GM12801 (cell line): Measurements from ENCODE around the gene RNF169.

Experiments
- TF ChIP-seq, protein P1 (sequence below): IDR thresholded peaks from one replicate; pipeline ENCODE4 v1.5.1; 2011; ENCODE audit warnings: control low read depth; ENCODE audit not compliant: insufficient read length; ENCODE audit errors: extremely low read depth

Gene RNF169

DNA sequence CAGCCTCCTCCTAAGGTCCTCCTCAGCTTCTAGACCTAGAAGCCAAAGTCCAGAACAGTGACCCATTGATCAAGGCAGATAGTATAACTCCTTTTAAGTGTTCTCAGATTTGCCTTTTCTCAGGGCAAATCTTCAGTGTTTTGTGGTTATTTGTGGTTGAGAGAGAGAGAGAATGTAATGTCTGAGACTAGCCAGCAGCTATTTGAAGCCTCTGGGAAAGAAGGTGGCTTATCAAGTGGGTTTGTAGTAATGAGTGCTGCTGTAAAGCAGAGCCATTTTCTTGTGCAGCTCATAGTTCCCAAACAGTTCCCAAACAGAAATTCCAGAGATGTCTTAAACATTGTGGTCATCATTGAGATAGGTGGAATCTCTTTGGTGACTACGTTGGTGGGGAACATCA lies 89.5 kb downstream of the RNF169 start:
- TF ChIP-seq, protein P1, sequence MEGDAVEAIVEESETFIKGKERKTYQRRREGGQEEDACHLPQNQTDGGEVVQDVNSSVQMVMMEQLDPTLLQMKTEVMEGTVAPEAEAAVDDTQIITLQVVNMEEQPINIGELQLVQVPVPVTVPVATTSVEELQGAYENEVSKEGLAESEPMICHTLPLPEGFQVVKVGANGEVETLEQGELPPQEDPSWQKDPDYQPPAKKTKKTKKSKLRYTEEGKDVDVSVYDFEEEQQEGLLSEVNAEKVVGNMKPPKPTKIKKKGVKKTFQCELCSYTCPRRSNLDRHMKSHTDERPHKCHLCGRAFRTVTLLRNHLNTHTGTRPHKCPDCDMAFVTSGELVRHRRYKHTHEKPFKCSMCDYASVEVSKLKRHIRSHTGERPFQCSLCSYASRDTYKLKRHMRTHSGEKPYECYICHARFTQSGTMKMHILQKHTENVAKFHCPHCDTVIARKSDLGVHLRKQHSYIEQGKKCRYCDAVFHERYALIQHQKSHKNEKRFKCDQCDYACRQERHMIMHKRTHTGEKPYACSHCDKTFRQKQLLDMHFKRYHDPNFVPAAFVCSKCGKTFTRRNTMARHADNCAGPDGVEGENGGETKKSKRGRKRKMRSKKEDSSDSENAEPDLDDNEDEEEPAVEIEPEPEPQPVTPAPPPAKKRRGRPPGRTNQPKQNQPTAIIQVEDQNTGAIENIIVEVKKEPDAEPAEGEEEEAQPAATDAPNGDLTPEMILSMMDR, result no peak

DNA sequence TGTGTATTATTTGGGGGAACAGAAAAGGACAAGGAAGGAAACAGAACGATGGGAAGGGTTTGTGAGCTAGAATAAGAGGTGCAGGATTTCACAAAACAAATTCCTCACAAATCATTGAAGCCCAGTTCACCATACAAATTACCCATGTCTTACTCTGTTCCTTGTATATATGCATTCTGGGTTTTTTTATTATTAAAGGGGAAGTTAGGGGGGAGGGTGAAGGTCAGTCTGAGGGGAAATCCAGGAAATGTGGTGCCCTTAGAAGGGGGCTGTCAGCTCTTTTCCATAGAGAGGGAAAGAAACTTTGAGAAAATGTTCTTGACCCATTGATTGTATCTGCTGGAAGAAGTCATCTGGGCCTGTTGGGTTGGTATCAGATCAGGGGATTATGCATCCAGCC lies 90.8 kb downstream of the RNF169 start:
- TF ChIP-seq, protein P1, result no peak

DNA sequence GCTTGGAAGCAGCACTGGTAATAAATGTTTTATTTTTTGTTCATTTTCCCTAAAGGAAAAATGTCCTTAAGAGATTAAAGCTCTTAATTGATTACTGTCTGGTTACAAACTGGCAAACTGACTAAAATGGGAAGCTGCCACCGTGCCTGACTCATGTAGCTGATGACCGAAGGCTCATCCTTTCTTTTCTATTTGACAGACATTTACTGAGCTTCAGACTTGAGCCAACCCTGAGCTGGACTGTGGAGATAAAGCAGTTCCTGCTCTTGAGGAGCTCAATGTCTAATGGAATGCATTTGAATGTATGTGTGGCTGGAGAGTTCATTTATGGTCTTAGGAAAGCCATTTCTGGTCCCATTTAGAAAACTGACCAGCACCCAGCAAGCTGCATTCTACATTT lies 91.3 kb downstream of the RNF169 start:
- TF ChIP-seq, protein P1, result no peak

DNA sequence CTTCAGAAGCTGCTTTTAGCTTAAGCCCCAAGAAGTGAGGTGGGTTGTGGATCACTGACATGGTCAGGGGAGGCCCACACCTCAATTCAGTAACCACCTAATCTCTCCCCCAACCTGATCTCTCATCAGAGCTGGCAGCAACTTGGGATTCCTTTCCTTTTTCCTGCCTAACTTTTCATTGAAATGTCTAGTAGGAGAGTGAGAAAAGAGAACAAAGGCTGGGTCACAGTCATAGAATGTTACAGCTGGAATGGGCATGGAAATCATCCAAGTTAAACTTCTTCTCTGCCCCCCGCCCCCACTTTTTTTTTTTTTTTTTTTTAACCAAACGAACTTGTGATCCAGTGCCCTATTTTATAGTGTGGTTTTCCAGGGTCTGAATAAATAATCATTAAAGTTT lies 91.8 kb downstream of the RNF169 start:
- TF ChIP-seq, protein P1, result no peak

DNA sequence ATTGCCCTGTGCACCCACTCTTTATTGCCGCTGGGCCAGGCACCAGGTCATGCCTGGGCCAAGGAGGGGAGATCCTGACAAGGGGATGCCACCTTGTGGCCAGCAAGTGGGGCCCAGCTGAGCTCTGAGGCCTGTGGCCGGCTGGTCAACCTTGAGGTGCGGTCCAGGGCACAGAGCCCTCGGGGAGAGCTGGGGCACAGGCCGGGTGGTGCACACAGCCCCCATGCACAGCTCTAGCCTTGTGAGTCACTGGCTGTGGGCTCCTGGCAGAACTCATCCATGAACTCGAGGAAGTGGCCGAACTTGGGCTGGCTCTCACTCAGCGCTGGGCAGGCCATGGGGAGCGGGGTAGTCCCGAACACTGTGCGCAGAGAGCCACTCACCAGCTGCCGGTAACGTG lies 94.3 kb downstream of the RNF169 start:
- TF ChIP-seq, protein P1, result no peak

DNA sequence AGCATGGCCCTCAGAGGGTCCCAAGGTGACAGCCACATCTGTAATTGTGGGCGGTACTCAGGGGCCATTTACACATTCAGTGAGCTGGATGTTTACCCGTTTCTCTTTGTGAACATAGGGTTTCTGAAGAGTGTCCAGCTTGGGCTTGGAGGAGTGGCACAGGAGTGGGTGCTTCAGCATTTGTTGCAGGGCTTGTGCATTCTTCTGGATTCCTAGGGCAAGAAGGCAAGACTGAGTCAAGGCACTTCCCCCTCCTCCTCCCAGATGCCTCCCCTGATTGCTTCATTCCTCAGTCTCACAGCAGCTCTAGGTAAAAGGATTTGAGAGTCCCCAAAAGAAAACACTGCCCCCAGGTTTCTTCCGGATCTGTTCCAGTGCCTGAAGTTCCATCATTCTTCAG lies 95.4 kb downstream of the RNF169 start:
- TF ChIP-seq, protein P1, result no peak

DNA sequence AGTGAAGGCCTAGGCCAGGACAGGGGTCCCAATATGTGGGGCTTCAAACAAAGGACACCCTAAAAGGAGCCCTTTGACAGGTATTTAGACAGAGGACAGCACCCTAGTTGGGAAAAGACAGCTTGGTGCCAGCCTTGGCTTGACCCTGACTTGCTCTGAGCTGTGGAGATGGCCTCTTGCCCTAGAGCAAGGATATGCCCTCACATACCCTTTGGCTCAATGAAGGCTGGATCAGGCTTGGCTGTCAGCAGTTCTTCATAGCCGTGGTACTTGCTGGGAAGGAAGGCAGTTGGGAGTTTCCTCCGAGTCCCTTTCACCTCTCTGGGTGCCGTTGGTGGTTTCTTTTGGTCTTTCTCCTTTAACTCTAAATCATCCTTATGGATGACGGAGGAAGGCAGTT lies 96.2 kb downstream of the RNF169 start:
- TF ChIP-seq, protein P1, result no peak

DNA sequence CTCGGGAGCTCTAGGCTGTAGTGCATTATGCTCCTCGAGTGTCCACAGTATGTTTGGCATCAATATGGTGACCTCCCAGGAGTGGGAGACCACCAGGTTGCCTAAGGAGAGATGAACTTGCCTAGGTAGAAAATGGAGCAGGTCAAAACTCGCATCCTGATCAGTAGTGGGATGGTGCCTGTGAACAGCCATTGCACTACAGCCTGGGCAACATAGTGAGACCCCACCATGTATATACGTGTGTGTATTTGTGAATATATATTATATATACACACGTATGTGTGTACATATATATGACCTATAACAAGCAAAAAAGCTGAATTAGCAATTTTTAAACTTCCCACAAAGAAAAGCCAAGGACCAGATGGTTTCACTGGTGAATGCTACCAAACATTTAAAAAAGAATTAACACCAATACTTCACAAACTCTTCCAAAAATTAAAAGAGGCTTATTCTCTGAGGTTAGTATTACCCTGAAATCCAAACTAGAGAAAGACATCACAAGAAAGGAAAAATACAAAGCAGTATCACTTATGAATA lies 97.4 kb downstream of the RNF169 start:
- TF ChIP-seq, protein P1, result no peak
